Measurements from ENCODE around the gene ADCYAP1R1.

Gene ADCYAP1R1

DNA sequence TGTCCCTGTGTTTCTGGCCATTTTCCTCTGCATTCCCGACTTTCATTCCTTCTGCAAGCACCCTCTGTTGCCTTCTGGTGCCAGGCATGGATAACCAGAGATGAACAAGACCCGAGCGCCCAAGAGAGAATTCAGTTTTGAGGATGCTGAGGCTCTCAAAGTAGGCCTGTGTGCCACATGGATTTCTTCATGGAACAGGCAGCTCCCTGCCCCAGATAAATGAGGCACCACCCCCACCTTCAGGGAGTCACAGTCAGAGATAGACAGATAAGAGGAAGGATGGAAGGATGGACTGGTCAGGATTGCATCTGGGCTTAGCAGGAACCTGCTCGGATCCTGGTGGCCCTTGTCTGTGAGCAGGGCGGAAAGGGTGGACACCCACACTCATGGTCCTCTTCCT, 49.4 kb downstream of the ADCYAP1R1 start:
- H3K4me3 ChIP-seq (ENCODE audit: control insufficient read depth, low read depth, low read length), result no peak overlapping the region
- DNase-seq (ENCODE audit: low read depth), result no peak
- TF ChIP-seq, protein P1, sequence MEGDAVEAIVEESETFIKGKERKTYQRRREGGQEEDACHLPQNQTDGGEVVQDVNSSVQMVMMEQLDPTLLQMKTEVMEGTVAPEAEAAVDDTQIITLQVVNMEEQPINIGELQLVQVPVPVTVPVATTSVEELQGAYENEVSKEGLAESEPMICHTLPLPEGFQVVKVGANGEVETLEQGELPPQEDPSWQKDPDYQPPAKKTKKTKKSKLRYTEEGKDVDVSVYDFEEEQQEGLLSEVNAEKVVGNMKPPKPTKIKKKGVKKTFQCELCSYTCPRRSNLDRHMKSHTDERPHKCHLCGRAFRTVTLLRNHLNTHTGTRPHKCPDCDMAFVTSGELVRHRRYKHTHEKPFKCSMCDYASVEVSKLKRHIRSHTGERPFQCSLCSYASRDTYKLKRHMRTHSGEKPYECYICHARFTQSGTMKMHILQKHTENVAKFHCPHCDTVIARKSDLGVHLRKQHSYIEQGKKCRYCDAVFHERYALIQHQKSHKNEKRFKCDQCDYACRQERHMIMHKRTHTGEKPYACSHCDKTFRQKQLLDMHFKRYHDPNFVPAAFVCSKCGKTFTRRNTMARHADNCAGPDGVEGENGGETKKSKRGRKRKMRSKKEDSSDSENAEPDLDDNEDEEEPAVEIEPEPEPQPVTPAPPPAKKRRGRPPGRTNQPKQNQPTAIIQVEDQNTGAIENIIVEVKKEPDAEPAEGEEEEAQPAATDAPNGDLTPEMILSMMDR (IDR thresholded peaks at IDR 0.05; ENCODE audit: control insufficient read depth, insufficient read depth, low read depth, low read length, missing control alignments), result no peak

GRCh38 chr7:31102151-31102972, 50.3 kb downstream of the ADCYAP1R1 start:
- TF ChIP-seq, protein P1 (IDR thresholded peaks at IDR 0.05; ENCODE audit: control insufficient read depth, insufficient read depth, low read depth, low read length, missing control alignments), result no peak
- DNase-seq (ENCODE audit: low read depth), result no peak
- H3K4me3 ChIP-seq (ENCODE audit: control insufficient read depth, low read depth, low read length), result no peak overlapping the region

DNA sequence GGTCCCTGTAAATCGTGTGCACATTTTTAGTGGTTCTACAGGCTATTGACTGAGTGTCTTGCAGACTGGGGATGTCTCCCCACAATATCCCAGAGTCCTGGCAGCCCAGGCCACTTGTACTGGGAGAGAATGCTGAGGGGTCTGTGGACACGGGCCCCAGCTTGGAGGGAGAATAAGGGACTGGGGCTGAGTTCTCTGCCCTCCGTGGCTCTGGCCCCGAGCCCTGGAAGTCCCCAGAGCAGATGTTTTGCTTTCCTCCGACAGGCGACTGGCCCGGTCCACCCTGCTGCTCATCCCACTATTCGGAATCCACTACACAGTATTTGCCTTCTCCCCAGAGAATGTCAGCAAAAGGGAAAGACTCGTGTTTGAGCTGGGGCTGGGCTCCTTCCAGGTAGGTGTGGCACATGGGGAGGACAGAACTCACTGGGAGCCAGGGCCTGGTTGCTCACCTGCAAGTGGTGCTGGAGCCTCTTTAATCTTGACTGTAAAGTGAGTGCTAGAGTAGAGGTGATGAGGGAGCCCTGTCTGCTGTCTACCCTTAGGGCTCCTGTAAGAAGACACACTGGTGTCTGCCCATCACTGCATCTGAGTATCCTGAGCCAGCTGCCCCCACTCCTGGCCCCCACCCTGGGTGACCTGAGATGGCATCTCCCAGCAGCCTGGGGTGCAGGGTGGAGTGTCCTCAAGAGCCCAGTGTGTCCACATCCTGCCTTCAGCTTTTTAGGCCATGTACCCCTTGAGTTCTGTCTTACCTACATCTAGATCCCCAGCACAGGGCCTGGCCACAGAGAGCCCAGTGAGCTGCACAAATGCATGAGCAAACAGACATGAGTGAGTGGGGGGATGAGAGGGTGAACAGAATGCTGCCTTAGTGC, 51.1 kb downstream of the ADCYAP1R1 start:
- DNase-seq (ENCODE audit: low read depth), result no peak
- TF ChIP-seq, protein P1 (IDR thresholded peaks at IDR 0.05; ENCODE audit: control insufficient read depth, insufficient read depth, low read depth, low read length, missing control alignments), result no peak
- H3K4me3 ChIP-seq (ENCODE audit: control insufficient read depth, low read depth, low read length), result no peak overlapping the region

- TF ChIP-seq, protein P1 (IDR thresholded peaks at IDR 0.05; ENCODE audit: control insufficient read depth, insufficient read depth, low read depth, low read length, missing control alignments), result no peak
- H3K4me3 ChIP-seq (ENCODE audit: control insufficient read depth, low read depth, low read length), result no peak overlapping the region
- DNase-seq (ENCODE audit: low read depth), result no peak
Measured at GRCh38 chr7:31104361-31105255, 52.5 kb downstream of the ADCYAP1R1 start.

DNA sequence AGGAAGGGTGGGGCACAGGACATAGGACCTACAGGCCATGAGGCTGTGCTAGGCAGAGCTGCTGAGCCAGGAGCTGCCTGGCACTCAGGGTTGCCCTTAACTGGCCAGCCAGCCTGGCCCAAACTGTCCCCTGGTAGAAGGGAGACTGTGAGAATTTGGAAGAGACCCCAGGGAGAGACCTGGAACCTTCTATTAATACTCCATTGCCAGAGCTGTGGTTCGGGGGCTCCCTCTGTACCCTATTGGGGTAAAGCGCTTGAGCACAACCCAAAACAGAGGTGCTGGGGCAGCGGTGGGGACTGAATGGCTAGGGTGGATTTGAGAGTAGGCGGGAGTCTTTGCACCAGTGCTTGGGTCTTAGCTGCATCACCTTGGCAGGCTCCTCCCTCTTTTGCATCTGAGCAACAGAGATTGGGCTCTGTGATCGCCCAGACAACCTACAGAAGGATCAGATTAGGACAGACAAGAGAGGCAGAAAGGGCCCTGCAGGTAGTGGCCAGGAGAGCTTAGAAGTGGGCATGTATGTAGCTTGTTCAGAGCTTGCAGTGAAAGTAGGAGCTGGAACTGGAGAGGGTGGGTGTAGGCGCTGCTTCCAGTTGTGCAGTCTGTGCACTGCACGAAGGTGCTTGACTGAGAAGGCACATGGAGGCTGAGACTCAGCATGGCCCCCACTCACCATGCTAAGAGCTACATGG, 53.3 kb downstream of the ADCYAP1R1 start:
- TF ChIP-seq, protein P1 (IDR thresholded peaks at IDR 0.05; ENCODE audit: control insufficient read depth, insufficient read depth, low read depth, low read length, missing control alignments), result no peak
- DNase-seq (ENCODE audit: low read depth), result no peak
- no peak overlapping the region for H3K4me3 ChIP-seq (ENCODE audit: control insufficient read depth, low read depth, low read length)

Measured in AG09309 (cell line).